Astrocyte (in vitro differentiated cells and primary cell): ENCODE data around the gene GDAP1L1. TPM values are rescaled to one million over a fixed set of nuclear protein-coding genes. Genes with fewer than 3 reads are reported as not detected.

Source experiments
- DNase-seq: peaks from one replicate; pipeline ENCODE4 v3.0.0-alpha.2; 2010; ENCODE audit warnings: low read depth
- FAIRE-seq: peaks from 2 replicates; lab custom pipeline; 2011; peaks lifted over from hg19 to GRCh38; lab: Jason Lieb, UNC
- H2AFZ ChIP-seq: 2 replicates; pipeline ENCODE4 v1.6.0; 2012; ENCODE audit warnings: low read depth, low read length, inconsistent platforms
- H3K27ac ChIP-seq: 2 replicates; pipeline ENCODE4 v1.5.1; 2011; ENCODE audit warnings: low read depth, low read length, inconsistent platforms
- H3K27me3 ChIP-seq: 2 replicates; pipeline ENCODE4 v1.6.0; 2011; ENCODE audit warnings: low read length, inconsistent platforms; ENCODE audit not compliant: insufficient read depth
- H3K36me3 ChIP-seq: 2 replicates; pipeline ENCODE4 v1.5.1; 2011; ENCODE audit warnings: low read length, inconsistent platforms; ENCODE audit not compliant: insufficient read depth
- H3K4me1 ChIP-seq: 2 replicates; pipeline ENCODE4 v1.5.1; 2011; ENCODE audit warnings: low read length, inconsistent platforms; ENCODE audit not compliant: insufficient read depth
- H3K4me2 ChIP-seq: 2 replicates; pipeline ENCODE4 v1.6.0; 2012; ENCODE audit warnings: low read length, inconsistent platforms
- H3K4me3 ChIP-seq: 2 replicates; pipeline ENCODE4 v1.5.1; 2011; ENCODE audit warnings: low read depth, mild to moderate bottlenecking, low read length, inconsistent platforms; ENCODE audit not compliant: insufficient read depth
- H3K79me2 ChIP-seq: 2 replicates; pipeline ENCODE4 v1.6.0; 2012; ENCODE audit warnings: mild to moderate bottlenecking, low read length, inconsistent platforms; ENCODE audit not compliant: insufficient read depth
- H3K9ac ChIP-seq: 2 replicates; pipeline ENCODE4 v1.6.0; 2012; ENCODE audit warnings: mild to moderate bottlenecking, low read length, inconsistent platforms
- H3K9me3 ChIP-seq: 2 replicates; pipeline ENCODE4 v1.5.1; 2012; ENCODE audit warnings: low read depth, mild to moderate bottlenecking, low read length, inconsistent platforms; ENCODE audit not compliant: insufficient read depth
- H4K20me1 ChIP-seq: 2 replicates; pipeline ENCODE4 v1.6.0; 2012; ENCODE audit warnings: low read length, inconsistent platforms; ENCODE audit not compliant: insufficient read depth
- H3K27ac Mint-ChIP-seq: one replicate; pipeline ENCODE4 v1.8.0; 2021; ENCODE audit warnings: mild to moderate bottlenecking, mixed read lengths; ENCODE audit not compliant: unreplicated experiment
- H3K27me3 Mint-ChIP-seq: one replicate; pipeline ENCODE4 v1.8.0; 2021; ENCODE audit warnings: low read depth, mixed read lengths; ENCODE audit not compliant: unreplicated experiment
- H3K36me3 Mint-ChIP-seq: one replicate; pipeline ENCODE4 v1.8.0; 2021; ENCODE audit warnings: low read depth, mixed read lengths; ENCODE audit not compliant: unreplicated experiment
- H3K4me1 Mint-ChIP-seq: one replicate; pipeline ENCODE4 v1.8.0; 2021; ENCODE audit warnings: low read depth, mixed read lengths; ENCODE audit not compliant: unreplicated experiment
- H3K4me3 Mint-ChIP-seq: one replicate; pipeline ENCODE4 v1.8.0; 2021; ENCODE audit warnings: mild to moderate bottlenecking, moderate library complexity, mixed read lengths; ENCODE audit not compliant: unreplicated experiment
- H3K9me3 Mint-ChIP-seq: one replicate; pipeline ENCODE4 v1.8.0; 2021; ENCODE audit warnings: mild to moderate bottlenecking, mixed read lengths; ENCODE audit not compliant: unreplicated experiment
- EZH2 ChIP-seq: IDR thresholded peaks from 2 replicates; pipeline ENCODE4 v1.6.1; 2012; ENCODE audit warnings: mild to moderate bottlenecking, low read length, inconsistent platforms; ENCODE audit not compliant: insufficient read depth
- total RNA-seq: library from RNA; stranded (reverse); gene quantifications from 2 replicates; pipeline ENCODE4 v1.2.1, GENCODE V29; 2021
- TF ChIP-seq, protein P1 (sequence below): IDR thresholded peaks from 2 replicates; pipeline ENCODE4 v1.5.1; 2011; ENCODE audit warnings: low read depth, mild to moderate bottlenecking, inconsistent platforms, low read length, moderate library complexity; ENCODE audit not compliant: insufficient read depth

The GDAP1L1 gene
- total RNA-seq, 1 donor from 2014 or later: 0.64 TPM

DNA sequence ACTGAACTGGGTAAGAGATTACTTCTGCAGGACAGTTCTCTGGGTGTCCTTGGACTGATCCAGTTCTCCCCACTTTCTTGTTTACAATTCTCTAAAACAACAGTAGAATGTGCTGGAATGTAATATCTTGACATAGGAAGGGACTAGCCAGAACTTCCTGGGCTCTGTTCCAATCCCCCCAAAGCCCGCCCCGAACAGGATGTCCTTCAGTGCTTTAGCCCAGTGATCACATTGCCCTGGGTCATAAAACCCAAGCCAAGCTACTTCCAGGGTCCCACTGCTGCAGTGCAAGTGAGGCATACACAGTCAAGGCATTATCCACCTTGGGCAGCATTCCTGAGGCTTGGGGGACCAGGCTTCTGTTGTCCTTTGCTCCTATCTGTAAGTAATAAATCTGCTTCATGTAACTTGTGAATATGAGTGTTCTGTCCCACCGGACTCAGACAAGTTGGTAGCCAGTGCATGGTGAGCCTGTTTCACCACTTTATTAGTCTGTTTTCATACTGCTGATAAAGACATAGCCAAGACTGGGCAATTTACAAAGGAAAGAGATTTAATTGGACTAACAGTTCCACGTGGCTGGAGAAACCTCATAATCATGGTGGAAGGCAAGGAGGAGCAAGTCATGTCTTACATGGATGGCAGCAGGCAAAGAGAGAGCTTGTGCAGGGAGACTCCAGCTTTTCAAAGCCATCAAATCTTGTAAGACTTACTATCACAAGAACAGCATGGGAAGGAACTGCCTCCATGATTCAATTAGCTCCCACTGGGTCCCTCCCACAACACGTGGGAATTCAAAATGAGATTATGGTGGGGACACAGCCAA is 40.4 kb downstream of the GDAP1L1 start:
- H3K4me3 Mint-ChIP-seq: no peak overlapping the region
- no peaks in the 10 kb centered on the region for H3K9me3 ChIP-seq
- TF ChIP-seq, protein P1, sequence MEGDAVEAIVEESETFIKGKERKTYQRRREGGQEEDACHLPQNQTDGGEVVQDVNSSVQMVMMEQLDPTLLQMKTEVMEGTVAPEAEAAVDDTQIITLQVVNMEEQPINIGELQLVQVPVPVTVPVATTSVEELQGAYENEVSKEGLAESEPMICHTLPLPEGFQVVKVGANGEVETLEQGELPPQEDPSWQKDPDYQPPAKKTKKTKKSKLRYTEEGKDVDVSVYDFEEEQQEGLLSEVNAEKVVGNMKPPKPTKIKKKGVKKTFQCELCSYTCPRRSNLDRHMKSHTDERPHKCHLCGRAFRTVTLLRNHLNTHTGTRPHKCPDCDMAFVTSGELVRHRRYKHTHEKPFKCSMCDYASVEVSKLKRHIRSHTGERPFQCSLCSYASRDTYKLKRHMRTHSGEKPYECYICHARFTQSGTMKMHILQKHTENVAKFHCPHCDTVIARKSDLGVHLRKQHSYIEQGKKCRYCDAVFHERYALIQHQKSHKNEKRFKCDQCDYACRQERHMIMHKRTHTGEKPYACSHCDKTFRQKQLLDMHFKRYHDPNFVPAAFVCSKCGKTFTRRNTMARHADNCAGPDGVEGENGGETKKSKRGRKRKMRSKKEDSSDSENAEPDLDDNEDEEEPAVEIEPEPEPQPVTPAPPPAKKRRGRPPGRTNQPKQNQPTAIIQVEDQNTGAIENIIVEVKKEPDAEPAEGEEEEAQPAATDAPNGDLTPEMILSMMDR: no peak
- TF ChIP-seq EZH2: no peak
- no peak overlapping the region for H3K4me2 ChIP-seq
- H3K4me3 ChIP-seq: no peak overlapping the region
- no peak for FAIRE-seq
- H2AFZ ChIP-seq: no peak overlapping the region
- no peaks in the 10 kb centered on the region for H3K79me2 ChIP-seq
- H3K4me1 ChIP-seq: no peaks in the 10 kb centered on the region
- no peaks in the 10 kb centered on the region for H3K36me3 ChIP-seq
- no peaks in the 10 kb centered on the region for H4K20me1 ChIP-seq
- no peaks in the 10 kb centered on the region for H3K27me3 ChIP-seq
- H3K36me3 Mint-ChIP-seq: peaks cover 10% of the 10 kb centered on the region
- H3K27me3 Mint-ChIP-seq: peaks cover 25% of the 10 kb centered on the region
- DNase-seq: no peak
- peaks cover 7% of the 10 kb centered on the region for H3K9me3 Mint-ChIP-seq
- H3K27ac Mint-ChIP-seq: no peak overlapping the region
- no peak overlapping the region for H3K9ac ChIP-seq
- no peak overlapping the region for H3K27ac ChIP-seq
- H3K4me1 Mint-ChIP-seq: peaks cover 4% of the 10 kb centered on the region

DNA sequence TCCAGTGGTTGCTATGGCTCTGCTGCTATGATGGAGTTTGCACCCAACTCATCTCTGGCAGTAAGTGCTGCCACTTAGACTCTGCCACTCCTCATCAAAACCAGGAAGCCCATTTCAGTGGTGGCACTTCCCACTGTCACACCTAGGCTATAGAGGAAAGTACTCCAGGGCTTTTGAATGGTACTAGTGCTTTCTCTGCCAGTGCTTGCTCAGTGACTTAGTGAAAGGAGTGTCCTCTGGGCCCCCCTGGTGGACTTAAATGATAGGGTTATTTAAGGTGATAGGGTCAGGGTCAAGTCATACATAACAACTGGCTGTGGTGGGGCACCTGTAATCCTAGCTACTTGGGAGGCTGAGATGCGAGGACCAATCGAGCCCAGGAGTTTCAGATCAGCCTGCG is 41.1 kb downstream of the GDAP1L1 start:
- Histone ChIP-seq H3K4me1 (no peaks in the 10 kb centered on the region), H3K4me2 (no peak overlapping the region)
- H3K36me3 Mint-ChIP-seq: peaks cover 10% of the 10 kb centered on the region

More for the DNA sequence above, 41.1 kb downstream of the GDAP1L1 start:
- peaks cover 4% of the 10 kb centered on the region for H3K4me1 Mint-ChIP-seq
- Histone ChIP-seq H4K20me1 (no peaks in the 10 kb centered on the region), H3K79me2 (no peaks in the 10 kb centered on the region), H3K27ac (no peak overlapping the region), H3K9ac (no peak overlapping the region), H3K4me3 (no peak overlapping the region), H3K9me3 (no peaks in the 10 kb centered on the region), H3K36me3 (no peaks in the 10 kb centered on the region), H2AFZ (no peak overlapping the region), H3K27me3 (no peaks in the 10 kb centered on the region)
- TF ChIP-seq EZH2: no peak
- TF ChIP-seq, protein P1: no peak
- H3K9me3 Mint-ChIP-seq: peaks cover 7% of the 10 kb centered on the region
- H3K4me3 Mint-ChIP-seq: no peak overlapping the region
- DNase-seq: no peak
- H3K27me3 Mint-ChIP-seq: peaks cover 22% of the 10 kb centered on the region
- no peak overlapping the region for H3K27ac Mint-ChIP-seq
- no peak for FAIRE-seq
